ENCODE results near the gene ADRM1. TPM values are rescaled to one million over a fixed set of nuclear protein-coding genes. Genes with fewer than 3 reads are reported as not detected.

Gene ADRM1
- total RNA-seq, 2 experiments from 2014 or later = 87.0 to 128 TPM

DNA sequence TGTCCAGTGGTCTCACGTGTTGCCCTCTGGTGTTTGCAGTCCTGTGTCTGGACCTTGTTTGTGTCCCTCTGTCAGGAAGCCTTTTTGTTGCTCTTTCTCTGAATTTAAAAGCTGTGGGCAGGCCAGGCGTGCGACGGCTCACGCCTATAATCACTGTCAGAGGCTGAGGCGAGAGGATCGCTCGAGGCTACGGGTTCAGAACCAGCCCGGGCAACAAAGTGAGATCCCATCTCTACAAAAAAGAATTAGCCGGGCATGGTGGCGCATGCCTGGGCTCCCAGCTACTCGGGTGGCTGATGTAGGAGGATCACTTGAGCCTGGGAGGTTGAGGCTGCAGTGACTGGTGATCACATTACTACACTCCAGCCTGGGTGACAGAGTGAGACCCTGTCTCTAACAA lies 35.9 kb upstream of the ADRM1 start:
- intact Hi-C loops (cut with micrococcal nuclease; ENCODE audit: unreplicated experiment) = no loop called here
- no peak for DNase-seq (ENCODE audit: low spot score)
- no peaks in the 10 kb centered on the region for H4K20me1 ChIP-seq (ENCODE audit: insufficient read depth, low read length)
- no peak overlapping the region for H3K4me3 ChIP-seq (ENCODE audit: low read depth, low read length, poor library complexity, severe bottlenecking)
- no peaks in the 10 kb centered on the region for H3K9me3 ChIP-seq (ENCODE audit: low read length)
- H2AFZ ChIP-seq (ENCODE audit: low read length) = no peak overlapping the region
- ChIA-PET POLR2A (no interaction called here), CTCF (ENCODE audit: unreplicated experiment) (no interaction called here)
- H3K4me2 ChIP-seq (ENCODE audit: low read length) = no peak overlapping the region
- H3K79me2 ChIP-seq (ENCODE audit: insufficient read depth, low read depth, low read length) = no peaks in the 10 kb centered on the region
- H3K9me2 ChIP-seq (ENCODE audit: insufficient read depth, low read length) = no peaks in the 10 kb centered on the region
- no peaks in the 10 kb centered on the region for H3K4me1 ChIP-seq (ENCODE audit: insufficient read depth, low read length, poor library complexity, severe bottlenecking)
- peaks cover 23% of the 10 kb centered on the region for H3K36me3 ChIP-seq (ENCODE audit: insufficient read depth, low read length)
- H3K27ac ChIP-seq (ENCODE audit: low read depth, low read length, poor library complexity, severe bottlenecking) = no peak overlapping the region
- BruUV-seq (replicated peaks) = no TSS peak
- TF ChIP-seq EZH2phosphoT487 (IDR thresholded peaks at IDR 0.05; ENCODE audit: borderline replicate concordance, low read depth, low read length) = no peak
- TF ChIP-seq, protein P1, sequence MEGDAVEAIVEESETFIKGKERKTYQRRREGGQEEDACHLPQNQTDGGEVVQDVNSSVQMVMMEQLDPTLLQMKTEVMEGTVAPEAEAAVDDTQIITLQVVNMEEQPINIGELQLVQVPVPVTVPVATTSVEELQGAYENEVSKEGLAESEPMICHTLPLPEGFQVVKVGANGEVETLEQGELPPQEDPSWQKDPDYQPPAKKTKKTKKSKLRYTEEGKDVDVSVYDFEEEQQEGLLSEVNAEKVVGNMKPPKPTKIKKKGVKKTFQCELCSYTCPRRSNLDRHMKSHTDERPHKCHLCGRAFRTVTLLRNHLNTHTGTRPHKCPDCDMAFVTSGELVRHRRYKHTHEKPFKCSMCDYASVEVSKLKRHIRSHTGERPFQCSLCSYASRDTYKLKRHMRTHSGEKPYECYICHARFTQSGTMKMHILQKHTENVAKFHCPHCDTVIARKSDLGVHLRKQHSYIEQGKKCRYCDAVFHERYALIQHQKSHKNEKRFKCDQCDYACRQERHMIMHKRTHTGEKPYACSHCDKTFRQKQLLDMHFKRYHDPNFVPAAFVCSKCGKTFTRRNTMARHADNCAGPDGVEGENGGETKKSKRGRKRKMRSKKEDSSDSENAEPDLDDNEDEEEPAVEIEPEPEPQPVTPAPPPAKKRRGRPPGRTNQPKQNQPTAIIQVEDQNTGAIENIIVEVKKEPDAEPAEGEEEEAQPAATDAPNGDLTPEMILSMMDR (conservative IDR thresholded peaks at IDR 0.05; ENCODE audit: low read length) = no peak

DNA sequence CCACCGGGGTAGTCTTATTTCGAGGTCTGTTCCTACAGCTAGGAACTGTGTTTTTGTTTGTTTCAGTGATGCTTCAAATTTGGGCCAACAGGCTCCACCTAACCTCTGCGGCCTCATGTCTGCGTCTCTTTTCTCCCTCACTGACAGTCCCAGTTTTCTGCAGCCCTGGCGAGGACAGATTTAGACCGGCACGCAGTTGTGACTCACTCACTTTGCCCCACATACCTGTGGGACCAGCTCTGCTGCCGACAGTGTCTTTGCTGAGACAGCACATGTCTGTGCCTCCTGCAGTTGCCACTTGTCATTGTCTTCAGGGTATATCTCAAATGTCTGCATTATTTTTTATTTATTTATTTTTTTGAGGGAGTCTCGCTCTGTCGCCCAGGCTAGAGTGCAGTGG lies 35.3 kb upstream of the ADRM1 start:
- Histone ChIP-seq H3K4me2 (ENCODE audit: low read length) (no peak overlapping the region), H2AFZ (ENCODE audit: low read length) (no peak overlapping the region), H3K27ac (ENCODE audit: low read depth, low read length, poor library complexity, severe bottlenecking) (no peak overlapping the region), H3K36me3 (ENCODE audit: insufficient read depth, low read length) (peaks cover 23% of the 10 kb centered on the region), H3K79me2 (ENCODE audit: insufficient read depth, low read depth, low read length) (no peaks in the 10 kb centered on the region), H3K4me3 (ENCODE audit: low read depth, low read length, poor library complexity, severe bottlenecking) (no peak overlapping the region), H3K4me1 (ENCODE audit: insufficient read depth, low read length, poor library complexity, severe bottlenecking) (no peaks in the 10 kb centered on the region), H4K20me1 (ENCODE audit: insufficient read depth, low read length) (no peaks in the 10 kb centered on the region), H3K9me3 (ENCODE audit: low read length) (no peaks in the 10 kb centered on the region), H3K9me2 (ENCODE audit: insufficient read depth, low read length) (no peaks in the 10 kb centered on the region)
- no peak for DNase-seq (ENCODE audit: low spot score)
- CTCF ChIA-PET (ENCODE audit: unreplicated experiment) = no interaction called here
- POLR2A ChIA-PET = no interaction called here
- no TSS peak for BruUV-seq (replicated peaks)
- TF ChIP-seq, protein P1 (conservative IDR thresholded peaks at IDR 0.05; ENCODE audit: low read length) = no peak
- no peak for TF ChIP-seq EZH2phosphoT487 (IDR thresholded peaks at IDR 0.05; ENCODE audit: borderline replicate concordance, low read depth, low read length)
- intact Hi-C loops (cut with micrococcal nuclease; ENCODE audit: unreplicated experiment) = no loop called here

GRCh38 chr20:62268228-62268900 lies 34.4 kb upstream of the ADRM1 start:
- CTCF ChIA-PET (ENCODE audit: unreplicated experiment) = no interaction called here
- Histone ChIP-seq H2AFZ (ENCODE audit: low read length) (no peak overlapping the region), H3K27ac (ENCODE audit: low read depth, low read length, poor library complexity, severe bottlenecking) (no peak overlapping the region), H3K9me3 (ENCODE audit: low read length) (no peaks in the 10 kb centered on the region), H3K9me2 (ENCODE audit: insufficient read depth, low read length) (no peaks in the 10 kb centered on the region), H4K20me1 (ENCODE audit: insufficient read depth, low read length) (no peaks in the 10 kb centered on the region), H3K79me2 (ENCODE audit: insufficient read depth, low read depth, low read length) (no peaks in the 10 kb centered on the region), H3K4me2 (ENCODE audit: low read length) (no peak overlapping the region), H3K4me1 (ENCODE audit: insufficient read depth, low read length, poor library complexity, severe bottlenecking) (no peaks in the 10 kb centered on the region), H3K4me3 (ENCODE audit: low read depth, low read length, poor library complexity, severe bottlenecking) (no peak overlapping the region), H3K36me3 (ENCODE audit: insufficient read depth, low read length) (peaks cover 22% of the 10 kb centered on the region)
- DNase-seq (ENCODE audit: low spot score) = no peak
- no peak for TF ChIP-seq EZH2phosphoT487 (IDR thresholded peaks at IDR 0.05; ENCODE audit: borderline replicate concordance, low read depth, low read length)
- TF ChIP-seq, protein P1 (conservative IDR thresholded peaks at IDR 0.05; ENCODE audit: low read length) = no peak
- POLR2A ChIA-PET = no interaction called here
- BruUV-seq (replicated peaks) = no TSS peak
- intact Hi-C loops (cut with micrococcal nuclease; ENCODE audit: unreplicated experiment) = no loop called here

Measured in OCI-LY7 (cell line).